Measurements from ENCODE around the gene TRMO. TPM values are rescaled to one million over a fixed set of nuclear protein-coding genes. Genes with fewer than 3 reads are reported as not detected.

Gene TRMO
- total and polyA plus RNA-seq, 2 of the 13 experiments (the other 11 are each of a cell fraction or from before 2014, with no cell fraction given), result 8.7 to 18.6 TPM

- no peak for TF ChIP-seq U2AF2 (IDR thresholded peaks at IDR 0.05; ENCODE audit: low read depth, low read length)
- no peak for TF ChIP-seq SSRP1 (CRISPR knock-in tag; IDR thresholded peaks at IDR 0.05)
These were observed 55.5 kb downstream of the TRMO start (continued) for GRCh38 chr9:97866848-97867247.

- Histone ChIP-seq H3K9me3 (ENCODE audit: low read length) (no peaks in the 10 kb centered on the region), H3K9ac (ENCODE audit: insufficient read depth, low read depth, low read length) (no peak overlapping the region), H3K4me1 (ENCODE audit: insufficient read depth, low read length) (no peaks in the 10 kb centered on the region), H3K36me3 (replicated peaks in 1 of 2; ENCODE audit: control insufficient read depth in 1 of 2, insufficient read depth in 2 of 2, low read length in 2 of 2) (no peaks in the 10 kb centered on the region), H4K20me1 (ENCODE audit: insufficient read depth, low read length) (no peaks in the 10 kb centered on the region), H3K4me2 (ENCODE audit: low read depth, low read length) (no peak overlapping the region), H3K27me3 (ENCODE audit: control insufficient read depth in 1 of 2, insufficient read depth in 2 of 2, low read length in 2 of 2) (peaks cover 0 to 7% of the 10 kb centered on the region in 2 experiments; a peak in 1 of 5 replicates), H2AFZ (ENCODE audit: low read length) (no peak overlapping the region), H3K79me2 (ENCODE audit: insufficient read depth, low read length) (no peaks in the 10 kb centered on the region), H3K4me3 (replicated peaks in 1 of 3; ENCODE audit: insufficient read depth in 1 of 3, low read depth in 2 of 3, low read length in 3 of 3) (no peak overlapping the region), H3K27ac (ENCODE audit: extremely low read length, insufficient read depth, low read length) (no peak overlapping the region)
- WGBS (ENCODE audit: low lambda C conversion rate), result 100% methylated on average over 1 of the region's 1 CpG
- ChIA-PET CTCF (ENCODE audit: low intra/inter-chr PET ratio, low total read pairs) (no interaction called here), POLR2A (no interaction called here)
- DNase-seq (ENCODE audit: low spot score) (no peak), ATAC-seq (no peak), FAIRE-seq (no peak)
- intact Hi-C loops (cut with micrococcal nuclease; ENCODE audit: unreplicated experiment) (no loop called here), in situ Hi-C loops (cut with HindIII; ENCODE audit: extremely low pct_ligation_motif_present, low pct_unique_long_range_greater_than_20kb) (no loop called here)
- TF ChIP-seq CEBPG (CRISPR knock-in tag; IDR thresholded peaks at IDR 0.05) (no peak), CHCHD3 (CRISPR knock-in tag; IDR thresholded peaks at IDR 0.05) (no peak), DNMT1 (CRISPR knock-in tag; IDR thresholded peaks at IDR 0.05) (no peak), ZNF713 (CRISPR knock-in tag; IDR thresholded peaks at IDR 0.05) (no peak), ZNF720 (CRISPR knock-in tag; IDR thresholded peaks at IDR 0.05) (no peak), ZNF292 (CRISPR knock-in tag; IDR thresholded peaks at IDR 0.05; ENCODE audit: borderline replicate concordance, low read depth) (no peak), ZNF879 (CRISPR knock-in tag; IDR thresholded peaks at IDR 0.05) (no peak), SRSF4 (IDR thresholded peaks at IDR 0.05; ENCODE audit: low read depth, low read length, poor library complexity, severe bottlenecking) (no peak)
- BruUV-seq (replicated peaks), result no TSS peak
These were observed 56.0 kb downstream of the TRMO start for GRCh38 chr9:97866300-97866699.
